ENCODE results near the gene SH2B2. TPM values are rescaled to one million over a fixed set of nuclear protein-coding genes. Genes with fewer than 3 reads are reported as not detected.
"Not testable (repeated sequence)": the region's sequence is repeated elsewhere in the genome, so short reads cannot be mapped to it uniquely, and the experiment has no call there.

Gene SH2B2
- total RNA-seq, 1 experiment from 2014 or later: 8.8 TPM

DNA sequence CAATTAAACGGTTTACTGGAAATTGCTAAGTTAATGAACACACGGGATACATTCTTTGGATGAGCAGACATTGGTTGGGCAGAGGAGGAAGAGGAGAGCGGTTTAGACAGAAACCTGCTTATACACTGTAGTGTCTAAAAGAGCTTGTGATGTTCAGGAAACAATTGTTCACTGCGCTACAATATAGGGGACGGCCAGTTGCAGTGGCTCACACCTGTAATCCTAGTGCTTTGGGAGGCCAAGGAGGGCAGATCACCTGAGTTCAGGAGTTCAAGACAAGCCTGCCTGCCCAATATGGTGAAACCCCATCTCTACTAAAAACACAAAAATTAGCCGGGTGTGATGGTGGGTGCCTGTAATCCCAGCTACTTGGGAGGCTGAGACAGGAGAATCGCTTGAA, 48.9 kb downstream of the SH2B2 start:
- POLR2A ChIA-PET (ENCODE audit: unreplicated experiment); H3K4me3 ChIP-seq (ENCODE audit: low read length); H3K36me3 ChIP-seq (ENCODE audit: low read depth, low read length); H3K9me2 ChIP-seq (replicated peaks; ENCODE audit: low read length); DNase-seq; H4K20me1 ChIP-seq (ENCODE audit: low read length); H3K9me3 ChIP-seq (ENCODE audit: low read length); BruUV-seq (replicated peaks); H3K9ac ChIP-seq (ENCODE audit: low read length); H3F3A ChIP-seq (ENCODE audit: low read length, unreplicated experiment); H3K27ac ChIP-seq (ENCODE audit: low read length); intact Hi-C loops (cut with micrococcal nuclease); H3K4me1 ChIP-seq (ENCODE audit: insufficient read depth, low read length); H3K27me3 ChIP-seq (ENCODE audit: low read length); H3K79me2 ChIP-seq (ENCODE audit: low read length); H2AFZ ChIP-seq (ENCODE audit: low read length); H3K4me2 ChIP-seq (ENCODE audit: low read length); CTCF ChIA-PET; ATAC-seq: not testable (repeated sequence)

DNA sequence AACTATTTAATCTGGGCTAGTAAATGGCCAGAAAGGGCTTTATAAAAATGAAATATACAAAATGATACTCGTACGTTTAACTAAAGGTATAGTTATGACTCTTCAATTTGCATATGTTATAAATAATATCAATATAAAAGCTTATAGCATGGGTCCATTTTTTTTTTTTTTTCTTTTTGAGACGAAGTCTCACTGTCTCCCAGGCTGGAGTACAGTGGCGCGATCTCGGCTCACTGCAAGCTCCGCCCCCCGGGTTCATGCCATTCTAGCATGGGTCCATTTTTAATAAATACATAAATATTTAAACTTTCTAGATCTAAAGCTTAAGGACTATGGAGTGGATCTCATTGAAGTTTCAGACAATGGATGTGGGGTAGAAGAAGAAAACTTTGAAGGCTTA, 50.3 kb downstream of the SH2B2 start:
- H3K27ac ChIP-seq (ENCODE audit: low read length); H3K9me3 ChIP-seq (ENCODE audit: low read length); ATAC-seq; H3K27me3 ChIP-seq (ENCODE audit: low read length); H3K9ac ChIP-seq (ENCODE audit: low read length); intact Hi-C loops (cut with micrococcal nuclease); POLR2A ChIA-PET (ENCODE audit: unreplicated experiment); H2AFZ ChIP-seq (ENCODE audit: low read length); H3F3A ChIP-seq (ENCODE audit: low read length, unreplicated experiment); H3K36me3 ChIP-seq (ENCODE audit: low read depth, low read length); H4K20me1 ChIP-seq (ENCODE audit: low read length); BruUV-seq (replicated peaks); DNase-seq; CTCF ChIA-PET; H3K79me2 ChIP-seq (ENCODE audit: low read length); H3K4me2 ChIP-seq (ENCODE audit: low read length); H3K4me1 ChIP-seq (ENCODE audit: insufficient read depth, low read length); H3K4me3 ChIP-seq (ENCODE audit: low read length); H3K9me2 ChIP-seq (replicated peaks; ENCODE audit: low read length): not testable (repeated sequence)

DNA sequence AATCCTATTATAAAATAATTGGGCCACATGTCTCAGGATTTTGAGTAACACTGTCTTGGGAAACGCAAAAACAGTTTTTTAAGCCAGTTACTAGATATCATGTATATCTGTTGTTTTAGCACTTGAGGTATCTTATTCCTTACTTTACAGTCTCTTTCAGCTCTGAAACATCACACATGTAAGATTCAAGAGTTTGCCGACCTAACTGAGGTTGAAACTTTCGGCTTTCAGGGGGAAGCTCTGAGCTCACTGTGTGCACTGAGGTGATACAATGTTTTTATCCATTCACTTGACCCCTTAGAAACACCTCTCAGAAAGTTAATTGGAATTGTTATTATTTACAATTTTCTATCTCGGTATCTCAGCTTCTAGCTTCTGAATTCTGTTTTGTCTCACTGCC, 50.8 kb downstream of the SH2B2 start:
- H2AFZ ChIP-seq (ENCODE audit: low read length); H3K27ac ChIP-seq (ENCODE audit: low read length); CTCF ChIA-PET; H3K4me3 ChIP-seq (ENCODE audit: low read length); H3K4me1 ChIP-seq (ENCODE audit: insufficient read depth, low read length); H3K4me2 ChIP-seq (ENCODE audit: low read length); H3K9me2 ChIP-seq (replicated peaks; ENCODE audit: low read length); DNase-seq; ATAC-seq; H3F3A ChIP-seq (ENCODE audit: low read length, unreplicated experiment); POLR2A ChIA-PET (ENCODE audit: unreplicated experiment); H3K27me3 ChIP-seq (ENCODE audit: low read length); H4K20me1 ChIP-seq (ENCODE audit: low read length); intact Hi-C loops (cut with micrococcal nuclease); H3K36me3 ChIP-seq (ENCODE audit: low read depth, low read length); BruUV-seq (replicated peaks); H3K9me3 ChIP-seq (ENCODE audit: low read length); H3K79me2 ChIP-seq (ENCODE audit: low read length); H3K9ac ChIP-seq (ENCODE audit: low read length): not testable (repeated sequence)

DNA sequence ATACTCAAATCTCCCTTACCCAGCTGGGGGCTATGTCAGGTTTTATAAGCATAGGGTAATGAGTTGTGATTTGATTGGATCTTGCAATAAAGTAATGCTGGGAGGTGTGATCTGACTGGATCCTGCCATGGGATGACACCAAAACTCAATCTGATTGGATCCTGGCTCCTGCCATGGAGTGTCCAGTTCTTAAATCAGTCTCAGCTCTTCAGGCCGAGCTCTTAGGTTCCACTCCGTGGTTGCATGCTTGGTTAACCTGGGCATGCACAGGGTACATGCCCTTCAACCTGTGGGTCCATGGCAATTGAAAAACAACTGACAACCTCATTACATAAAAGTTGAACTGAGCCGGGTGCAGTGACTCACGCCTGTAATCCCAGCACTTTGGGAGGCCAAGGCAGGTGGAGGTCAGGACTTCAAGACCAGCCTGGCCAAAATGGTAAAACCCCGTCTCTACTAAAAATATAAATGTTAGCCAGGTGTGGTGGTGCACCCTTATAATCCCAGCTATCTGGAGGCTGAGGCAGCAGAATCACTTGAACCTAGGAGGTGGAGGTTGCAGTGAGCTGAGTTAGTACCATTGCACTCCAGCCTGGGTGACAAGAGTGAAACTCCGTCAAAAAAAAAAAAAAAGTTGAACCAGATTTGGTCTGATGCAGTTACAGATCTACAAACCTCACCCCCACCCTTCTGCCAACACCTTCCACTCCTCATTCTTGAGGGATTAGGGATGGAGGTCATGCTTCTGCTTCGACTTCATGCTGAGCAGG, 54.1 kb downstream of the SH2B2 start:
- ATAC-seq; H3K27ac ChIP-seq (ENCODE audit: low read length): not testable (repeated sequence)

DNA sequence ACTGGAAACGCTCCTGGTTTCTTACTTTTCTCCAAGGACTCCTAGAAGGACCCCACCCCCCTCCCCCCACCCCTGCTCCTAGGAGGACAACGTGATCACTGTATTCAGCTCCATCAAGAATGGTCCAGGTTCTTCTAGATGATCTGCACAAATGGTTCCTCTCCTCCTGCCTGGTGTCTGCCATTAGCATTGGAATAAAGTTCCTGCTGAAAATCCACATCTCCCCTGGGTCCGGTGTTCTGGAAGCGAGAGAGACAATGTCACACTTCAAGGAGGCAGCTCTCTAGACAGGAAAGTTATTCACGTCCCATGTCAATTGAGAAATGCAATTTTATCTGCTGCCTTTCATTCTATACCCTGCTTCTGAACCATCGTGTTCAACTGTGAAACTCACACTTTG, 60.3 kb downstream of the SH2B2 start:
- H2AFZ ChIP-seq (ENCODE audit: low read length); H3K9ac ChIP-seq (ENCODE audit: low read length); H3K4me2 ChIP-seq (ENCODE audit: low read length); H3F3A ChIP-seq (ENCODE audit: low read length, unreplicated experiment); H3K4me3 ChIP-seq (ENCODE audit: low read length); H3K4me1 ChIP-seq (ENCODE audit: insufficient read depth, low read length); H3K79me2 ChIP-seq (ENCODE audit: low read length); H4K20me1 ChIP-seq (ENCODE audit: low read length); BruUV-seq (replicated peaks); H3K9me3 ChIP-seq (ENCODE audit: low read length); H3K27me3 ChIP-seq (ENCODE audit: low read length); ATAC-seq; H3K9me2 ChIP-seq (replicated peaks; ENCODE audit: low read length); POLR2A ChIA-PET (ENCODE audit: unreplicated experiment); H3K27ac ChIP-seq (ENCODE audit: low read length); intact Hi-C loops (cut with micrococcal nuclease); DNase-seq; CTCF ChIA-PET; H3K36me3 ChIP-seq (ENCODE audit: low read depth, low read length): not testable (repeated sequence)

More for the DNA sequence above, 54.1 kb downstream of the SH2B2 start:
- H3K36me3 ChIP-seq (ENCODE audit: low read depth, low read length); H3K9ac ChIP-seq (ENCODE audit: low read length); H3K4me1 ChIP-seq (ENCODE audit: insufficient read depth, low read length); H3F3A ChIP-seq (ENCODE audit: low read length, unreplicated experiment); CTCF ChIA-PET; H3K9me3 ChIP-seq (ENCODE audit: low read length); H3K27me3 ChIP-seq (ENCODE audit: low read length); DNase-seq; BruUV-seq (replicated peaks); POLR2A ChIA-PET (ENCODE audit: unreplicated experiment); H3K4me3 ChIP-seq (ENCODE audit: low read length); H3K4me2 ChIP-seq (ENCODE audit: low read length); H2AFZ ChIP-seq (ENCODE audit: low read length); H3K9me2 ChIP-seq (replicated peaks; ENCODE audit: low read length); H3K79me2 ChIP-seq (ENCODE audit: low read length); H4K20me1 ChIP-seq (ENCODE audit: low read length); intact Hi-C loops (cut with micrococcal nuclease): not testable (repeated sequence)

DNA sequence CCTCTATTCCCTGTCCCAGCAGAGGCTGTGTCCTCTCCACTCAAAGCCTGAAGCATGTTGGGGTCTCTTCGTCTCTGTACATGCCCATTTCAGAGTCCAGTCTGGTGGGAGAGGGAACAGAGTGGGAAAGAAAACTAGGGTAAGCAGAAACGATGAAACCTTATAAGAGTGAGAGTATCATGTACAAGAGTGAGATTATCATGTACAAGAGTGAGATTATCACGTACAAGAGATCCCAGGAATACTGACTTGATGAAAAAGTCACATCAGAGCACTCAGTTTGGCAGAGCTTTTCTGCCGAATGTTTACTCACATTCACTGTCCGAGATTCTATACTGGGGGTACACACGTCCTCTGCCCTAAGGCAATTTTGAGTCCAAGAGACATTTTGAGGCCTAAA, 69.7 kb downstream of the SH2B2 start, which contains the start of gene SPDYE6:
TSS of gene SPDYE6 (minus strand) at position 101 of the 400 bp plus-strand sequence. CDS start 421 bp downstream, outside the sequence.
- H3F3A ChIP-seq (ENCODE audit: low read length, unreplicated experiment); H3K9me3 ChIP-seq (ENCODE audit: low read length); H3K79me2 ChIP-seq (ENCODE audit: low read length); H2AFZ ChIP-seq (ENCODE audit: low read length); H3K4me3 ChIP-seq (ENCODE audit: low read length); H3K9ac ChIP-seq (ENCODE audit: low read length); H3K4me1 ChIP-seq (ENCODE audit: insufficient read depth, low read length); BruUV-seq (replicated peaks); H3K27me3 ChIP-seq (ENCODE audit: low read length); H3K9me2 ChIP-seq (replicated peaks; ENCODE audit: low read length); intact Hi-C loops (cut with micrococcal nuclease); CTCF ChIA-PET; H4K20me1 ChIP-seq (ENCODE audit: low read length); POLR2A ChIA-PET (ENCODE audit: unreplicated experiment); H3K4me2 ChIP-seq (ENCODE audit: low read length); H3K36me3 ChIP-seq (ENCODE audit: low read depth, low read length); H3K27ac ChIP-seq (ENCODE audit: low read length); DNase-seq; ATAC-seq: not testable (repeated sequence)

Data from PC-3 (cell line).